GM12878 (cell line): Measurements from ENCODE around the gene FAM200B.

Experiments used
- BCLAF1 ChIP-seq: fragments of 450-650 bp; IDR thresholded peaks from 2 replicates; pipeline ENCODE4 v1.6.1; 2017; ENCODE audit warnings: antibody characterized with exemption, mild to moderate bottlenecking, moderate library complexity
- CBX3 ChIP-seq: fragments of 200-600 bp; sonication (generic); IDR thresholded peaks from 2 replicates; pipeline ENCODE4 v1.6.1; 2016; ENCODE audit warnings: low read depth, borderline replicate concordance
- CTCF ChIP-seq, 3 experiments: IDR thresholded peaks in 2 of 3; conservative IDR thresholded peaks in 1 of 3; 2 replicates each; pipeline ENCODE4 v1.5.1; 2011; ENCODE audit warnings: low read depth in 3 of 3, low read length in 3 of 3, mild to moderate bottlenecking in 3 of 3, control low read depth in 2 of 3, moderate library complexity in 2 of 3, inconsistent platforms in 1 of 3, mixed read lengths in 1 of 3; ENCODE audit not compliant: control insufficient read depth in 2 of 3, insufficient read depth in 1 of 3; ENCODE audit errors: extremely low read depth in 1 of 3
- KDM1A ChIP-seq: fragments of 200-600 bp; sonication (generic); IDR thresholded peaks from 2 replicates; pipeline ENCODE4 v1.6.1; 2016; ENCODE audit warnings: borderline replicate concordance
- MTA3 ChIP-seq: IDR thresholded peaks from 2 replicates; pipeline ENCODE4 v1.6.1; 2012; ENCODE audit warnings: low read length, inconsistent platforms, borderline replicate concordance
- POLR2A ChIP-seq: IDR thresholded peaks from 2 replicates; pipeline ENCODE4 v1.6.1; 2011; ENCODE audit warnings: low read depth, mild to moderate bottlenecking, low read length
- SMC3 ChIP-seq: IDR thresholded peaks from 2 replicates; pipeline ENCODE4 v1.6.1; 2011; ENCODE audit warnings: low read length, improper control_type of control experiment, borderline replicate concordance
- TBL1XR1 ChIP-seq: IDR thresholded peaks from 2 replicates; pipeline ENCODE4 v1.6.1; 2012; ENCODE audit warnings: low read depth, low read length, improper control_type of control experiment
- YY1 ChIP-seq: IDR thresholded peaks from 2 replicates; pipeline ENCODE4 v1.6.1; 2011; ENCODE audit warnings: low read depth, mild to moderate bottlenecking, low read length
- ZSCAN29 ChIP-seq: fragments of 450-650 bp; IDR thresholded peaks from 2 replicates; pipeline ENCODE4 v1.6.1; 2017; ENCODE audit warnings: mild to moderate bottlenecking, moderate library complexity

GRCh38 chr4:15695240-15695699 is 13.6 kb downstream of the FAM200B start:
- TF ChIP-seq POLR2A: no peak
- no peak for TF ChIP-seq CBX3
- no peak for TF ChIP-seq YY1
- TF ChIP-seq ZSCAN29: no peak
- no peak for TF ChIP-seq KDM1A
- TF ChIP-seq CTCF (IDR thresholded peaks at IDR 0.05 in 2 of 3, conservative IDR thresholded peaks at IDR 0.05 in 1 of 3; ENCODE audit: control insufficient read depth in 2 of 3, extremely low read depth in 1 of 3, insufficient read depth in 1 of 3, low read depth in 3 of 3, low read length in 3 of 3): no peak
- TF ChIP-seq TBL1XR1: no peak
- TF ChIP-seq BCLAF1: no peak
- no peak for TF ChIP-seq SMC3
- TF ChIP-seq MTA3: no peak
